ENCODE measurements around the gene MMP11. TPM values are rescaled to one million over a fixed set of nuclear protein-coding genes. Genes with fewer than 3 reads are reported as not detected.

Gene MMP11
- total and polyA plus RNA-seq, 2 of the 13 experiments (the other 11 are each of a cell fraction or from before 2014, with no cell fraction given) = 8.9 to 28.6 TPM

GRCh38 chr22:23750714-23751440 is 21.8 kb upstream of the MMP11 start, which contains the start of gene ZNF70 (continued):
- TF ChIP-seq KDM4B (CRISPR knock-in tag; IDR thresholded peaks at IDR 0.05) (no peak), SP1 (IDR thresholded peaks at IDR 0.05) (no peak), SP1 (CRISPR knock-in tag; IDR thresholded peaks at IDR 0.05) (no peak), AHR (CRISPR knock-in tag; IDR thresholded peaks at IDR 0.05) (no peak), ZNF564 (CRISPR knock-in tag; IDR thresholded peaks at IDR 0.05) (0 out of 2 replicates have a peak, but pooled peaks have one; percentile 13), PAWR (CRISPR knock-in tag; IDR thresholded peaks at IDR 0.05; ENCODE audit: borderline replicate concordance) (no peak), MTF1 (CRISPR knock-in tag; IDR thresholded peaks at IDR 0.05) (no peak), ZMAT5 (CRISPR knock-in tag; IDR thresholded peaks at IDR 0.05; ENCODE audit: borderline replicate concordance, low read depth) (no peak), ZNF484 (CRISPR knock-in tag; IDR thresholded peaks at IDR 0.05; ENCODE audit: borderline replicate concordance, low read depth) (0 out of 2 replicates have a peak, but pooled peaks have one; percentile 46), KDM1A (CRISPR knock-in tag; IDR thresholded peaks at IDR 0.05) (no peak), ZNF121 (CRISPR knock-in tag; IDR thresholded peaks at IDR 0.05) (no peak), ZFYVE20 (CRISPR knock-in tag; IDR thresholded peaks at IDR 0.05; ENCODE audit: borderline replicate concordance, low read depth) (no peak), NFE2L1 (CRISPR knock-in tag; IDR thresholded peaks at IDR 0.05; ENCODE audit: borderline replicate concordance) (no peak), ZFP41 (CRISPR knock-in tag; IDR thresholded peaks at IDR 0.05; ENCODE audit: borderline replicate concordance) (no peak), ZNF264 (CRISPR knock-in tag; IDR thresholded peaks at IDR 0.05) (no peak), MLLT10 (CRISPR knock-in tag; IDR thresholded peaks at IDR 0.05) (no peak), ZSCAN21 (CRISPR knock-in tag; IDR thresholded peaks at IDR 0.05; ENCODE audit: borderline replicate concordance) (0 out of 2 replicates have a peak, but pooled peaks have one; percentile 72), PBX3 (CRISPR knock-in tag; IDR thresholded peaks at IDR 0.05; ENCODE audit: borderline replicate concordance) (no peak), SMYD3 (CRISPR knock-in tag; IDR thresholded peaks at IDR 0.05) (no peak), ZC3H4 (CRISPR knock-in tag; IDR thresholded peaks at IDR 0.05; ENCODE audit: borderline replicate concordance) (no peak)
- TF ChIP-seq, protein P1, sequence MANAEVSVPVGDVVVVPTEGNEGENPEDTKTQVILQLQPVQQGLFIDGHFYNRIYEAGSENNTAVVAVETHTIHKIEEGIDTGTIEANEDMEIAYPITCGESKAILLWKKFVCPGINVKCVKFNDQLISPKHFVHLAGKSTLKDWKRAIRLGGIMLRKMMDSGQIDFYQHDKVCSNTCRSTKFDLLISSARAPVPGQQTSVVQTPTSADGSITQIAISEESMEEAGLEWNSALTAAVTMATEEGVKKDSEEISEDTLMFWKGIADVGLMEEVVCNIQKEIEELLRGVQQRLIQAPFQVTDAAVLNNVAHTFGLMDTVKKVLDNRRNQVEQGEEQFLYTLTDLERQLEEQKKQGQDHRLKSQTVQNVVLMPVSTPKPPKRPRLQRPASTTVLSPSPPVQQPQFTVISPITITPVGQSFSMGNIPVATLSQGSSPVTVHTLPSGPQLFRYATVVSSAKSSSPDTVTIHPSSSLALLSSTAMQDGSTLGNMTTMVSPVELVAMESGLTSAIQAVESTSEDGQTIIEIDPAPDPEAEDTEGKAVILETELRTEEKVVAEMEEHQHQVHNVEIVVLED (CRISPR knock-in tag; IDR thresholded peaks at IDR 0.05; ENCODE audit: borderline replicate concordance) = no peak; the same call in 1 of the 2 replicates
- TF ChIP-seq, protein P2, sequence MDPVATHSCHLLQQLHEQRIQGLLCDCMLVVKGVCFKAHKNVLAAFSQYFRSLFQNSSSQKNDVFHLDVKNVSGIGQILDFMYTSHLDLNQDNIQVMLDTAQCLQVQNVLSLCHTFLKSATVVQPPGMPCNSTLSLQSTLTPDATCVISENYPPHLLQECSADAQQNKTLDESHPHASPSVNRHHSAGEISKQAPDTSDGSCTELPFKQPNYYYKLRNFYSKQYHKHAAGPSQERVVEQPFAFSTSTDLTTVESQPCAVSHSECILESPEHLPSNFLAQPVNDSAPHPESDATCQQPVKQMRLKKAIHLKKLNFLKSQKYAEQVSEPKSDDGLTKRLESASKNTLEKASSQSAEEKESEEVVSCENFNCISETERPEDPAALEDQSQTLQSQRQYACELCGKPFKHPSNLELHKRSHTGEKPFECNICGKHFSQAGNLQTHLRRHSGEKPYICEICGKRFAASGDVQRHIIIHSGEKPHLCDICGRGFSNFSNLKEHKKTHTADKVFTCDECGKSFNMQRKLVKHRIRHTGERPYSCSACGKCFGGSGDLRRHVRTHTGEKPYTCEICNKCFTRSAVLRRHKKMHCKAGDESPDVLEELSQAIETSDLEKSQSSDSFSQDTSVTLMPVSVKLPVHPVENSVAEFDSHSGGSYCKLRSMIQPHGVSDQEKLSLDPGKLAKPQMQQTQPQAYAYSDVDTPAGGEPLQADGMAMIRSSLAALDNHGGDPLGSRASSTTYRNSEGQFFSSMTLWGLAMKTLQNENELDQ (CRISPR knock-in tag; IDR thresholded peaks at IDR 0.05; ENCODE audit: borderline replicate concordance) = no peak
- TF ChIP-seq, protein P3, sequence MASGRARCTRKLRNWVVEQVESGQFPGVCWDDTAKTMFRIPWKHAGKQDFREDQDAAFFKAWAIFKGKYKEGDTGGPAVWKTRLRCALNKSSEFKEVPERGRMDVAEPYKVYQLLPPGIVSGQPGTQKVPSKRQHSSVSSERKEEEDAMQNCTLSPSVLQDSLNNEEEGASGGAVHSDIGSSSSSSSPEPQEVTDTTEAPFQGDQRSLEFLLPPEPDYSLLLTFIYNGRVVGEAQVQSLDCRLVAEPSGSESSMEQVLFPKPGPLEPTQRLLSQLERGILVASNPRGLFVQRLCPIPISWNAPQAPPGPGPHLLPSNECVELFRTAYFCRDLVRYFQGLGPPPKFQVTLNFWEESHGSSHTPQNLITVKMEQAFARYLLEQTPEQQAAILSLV (CRISPR knock-in tag; IDR thresholded peaks at IDR 0.05; ENCODE audit: borderline replicate concordance) = no peak
